Endothelial cell of umbilical vein (primary cell): Measurements from ENCODE around the gene GPD1. TPM values are rescaled to one million over a fixed set of nuclear protein-coding genes. Genes with fewer than 3 reads are reported as not detected.

Source experiments
- BruUV-seq: library from RNA; stranded (reverse); fragments of 400-500 nt; replicated peaks from 2 replicates; lab custom pipeline; 2021; lab: Mats Ljungman, UMichigan
- CTCF ChIA-PET: fragments of 300-600, 350-600 bp; sonication (Branson Sonifier 250); formaldehyde crosslinking; loops from one replicate; lab custom pipeline; 2021; ENCODE audit warnings: antibody characterized with exemption, inconsistent platforms; lab: Charles Lee
- POLR2A ChIA-PET: fragments of 300-600, 350-600 bp; sonication (Branson Sonifier 250); formaldehyde crosslinking; loops from one replicate; lab custom pipeline; 2021; ENCODE audit warnings: antibody characterized with exemption, inconsistent platforms; lab: Charles Lee
- DNase-seq: peaks from one replicate; pipeline ENCODE4 v3.0.0-alpha.2; 2011; ENCODE audit warnings: low read depth, low spot score
- FAIRE-seq: peaks from 2 replicates; lab custom pipeline; 2011; peaks lifted over from hg19 to GRCh38; lab: Jason Lieb, UNC
- H2AFZ ChIP-seq: 2 replicates; pipeline ENCODE4 v1.6.0; 2012; ENCODE audit warnings: low read depth, low read length, control low read depth, inconsistent platforms
- H3K27ac ChIP-seq: 2 replicates; pipeline ENCODE4 v1.5.1; 2011; ENCODE audit warnings: low read depth, mild to moderate bottlenecking, control low read depth, low read length, moderate library complexity; ENCODE audit not compliant: insufficient read depth
- H3K27me3 ChIP-seq, 2 experiments: 2 replicates each; pipeline versions ENCODE4 v1.6.0 to v1.6.1; 2011; ENCODE audit warnings: low read length in 2 of 2, mixed read lengths in 1 of 2; ENCODE audit not compliant: control insufficient read depth in 2 of 2, insufficient read depth in 2 of 2
- H3K36me3 ChIP-seq, 2 experiments: 2 replicates in 1 of 2; 3 replicates in 1 of 2; pipeline ENCODE4 v1.5.1; 2011; ENCODE audit warnings: low read length in 2 of 2, mild to moderate bottlenecking in 1 of 2, moderate library complexity in 1 of 2; ENCODE audit not compliant: control insufficient read depth in 2 of 2, insufficient read depth in 2 of 2; ENCODE audit errors: extremely low read depth in 1 of 2
- H3K4me1 ChIP-seq: 3 replicates; pipeline ENCODE4 v1.5.1; 2011; ENCODE audit warnings: mild to moderate bottlenecking, low read length; ENCODE audit not compliant: control insufficient read depth, insufficient read depth; ENCODE audit errors: extremely low read depth
- H3K4me2 ChIP-seq: 2 replicates; pipeline ENCODE4 v1.6.1; 2011; ENCODE audit warnings: low read length, control low read depth, mixed read lengths; ENCODE audit not compliant: insufficient read depth
- H3K4me3 ChIP-seq, 3 experiments: fragments of 200-600 bp in 1 of 3; sonication (generic), shearing (Covaris generic) in 1 of 3; replicated peaks in 1 of 3; 2 replicates each; pipeline ENCODE4 v1.5.1; 2011 to 2016; ENCODE audit warnings: control low read depth in 3 of 3, low read length in 3 of 3, mild to moderate bottlenecking in 2 of 3, inconsistent platforms in 1 of 3, low read depth in 1 of 3, moderate library complexity in 1 of 3; ENCODE audit not compliant: insufficient read depth in 1 of 3
- H3K79me2 ChIP-seq: 2 replicates; pipeline ENCODE4 v1.6.0; 2012; ENCODE audit warnings: low read length, inconsistent platforms; ENCODE audit not compliant: control insufficient read depth, insufficient read depth
- H3K9ac ChIP-seq: replicated peaks from 2 replicates; pipeline ENCODE3; 2011; ENCODE audit warnings: low read length, control low read depth; ENCODE audit not compliant: insufficient read depth; ENCODE audit errors: extremely low read depth
- H3K9me1 ChIP-seq: replicated peaks from 3 replicates; pipeline ENCODE4 v1.6.0; 2011; ENCODE audit warnings: mild to moderate bottlenecking, low read length; ENCODE audit not compliant: control insufficient read depth, insufficient read depth; ENCODE audit errors: extremely low read depth
- H3K9me3 ChIP-seq: replicated peaks from 2 replicates; pipeline ENCODE4 v1.5.1; 2012; ENCODE audit warnings: low read length, inconsistent platforms; ENCODE audit not compliant: control insufficient read depth, insufficient read depth
- H4K20me1 ChIP-seq: replicated peaks from 2 replicates; pipeline ENCODE3; 2011; ENCODE audit warnings: mild to moderate bottlenecking, low read length; ENCODE audit not compliant: control insufficient read depth, insufficient read depth; ENCODE audit errors: extremely low read depth
- EZH2 ChIP-seq: IDR thresholded peaks from 2 replicates; pipeline ENCODE4 v1.6.1; 2012; ENCODE audit warnings: borderline replicate concordance, low read depth, mild to moderate bottlenecking, moderate library complexity, low read length, inconsistent platforms; ENCODE audit not compliant: severe bottlenecking
- FOS ChIP-seq: IDR thresholded peaks from 2 replicates; pipeline ENCODE4 v1.6.1; 2011; ENCODE audit warnings: mild to moderate bottlenecking, low read length, moderate library complexity, borderline replicate concordance; ENCODE audit not compliant: insufficient read depth
- GATA2 ChIP-seq: IDR thresholded peaks from 2 replicates; pipeline ENCODE4 v1.7.0; 2011; ENCODE audit warnings: low read depth, mild to moderate bottlenecking, moderate library complexity, mixed read lengths, low read length; ENCODE audit not compliant: insufficient read length, insufficient read depth
- JUN ChIP-seq: IDR thresholded peaks from 2 replicates; pipeline ENCODE4 v1.6.1; 2011; ENCODE audit warnings: borderline replicate concordance, low read depth; ENCODE audit not compliant: insufficient read length, insufficient read depth
- MYC ChIP-seq: IDR thresholded peaks from one replicate; pipeline ENCODE4 v1.6.1; 2011; ENCODE audit warnings: mild to moderate bottlenecking, low read depth, low read length
- POLR2A ChIP-seq: IDR thresholded peaks from 2 replicates; pipeline ENCODE4 v1.6.1; 2012; ENCODE audit warnings: low read depth, mild to moderate bottlenecking, control low read depth, low read length
- POLR2AphosphoS5 ChIP-seq: IDR thresholded peaks from 2 replicates; pipeline ENCODE4 v1.6.1; 2012; ENCODE audit warnings: low read depth, mild to moderate bottlenecking, control low read depth, low read length, moderate library complexity; ENCODE audit not compliant: insufficient read depth
- dilution Hi-C: fragments of 300-500 bp; cut with MboI; formaldehyde crosslinking; loops from one replicate; pipeline ENCODE4 v1.15.0; 2019; ENCODE audit warnings: low sequenced_read_pairs; ENCODE audit not compliant: extremely low pct_ligation_motif_present
- intact Hi-C: fragments of 100-400 bp; cut with micrococcal nuclease; formaldehyde crosslinking; loops from one replicate; pipeline ENCODE4 v1.10.0; 2022
- polyA plus RNA-seq, 4 experiments: library from polyadenylated mRNA; depleted of rRNA in 3 of 4; stranded (reverse) in 3 of 4; unstranded in 1 of 4; fragments of >200 nt; gene quantifications; 2 replicates each; pipeline versions ENCODE4 v1.2.1 to v1.2.3, GENCODE V29; 2011 to 2012; ENCODE audit warnings: missing spikeins in 1 of 4
- total RNA-seq: library from RNA; stranded (reverse); gene quantifications from 2 replicates; pipeline ENCODE4 v1.2.3, GENCODE V29; 2021
- TF ChIP-seq, protein P1 (sequence below), 2 donors: IDR thresholded peaks; 1 replicate in 1 of 2; 2 replicates in 1 of 2; pipeline ENCODE4 v1.5.1; 2011; ENCODE audit warnings: low read length in 2 of 2, mild to moderate bottlenecking in 2 of 2, moderate library complexity in 2 of 2, control low read depth in 1 of 2, inconsistent platforms in 1 of 2, low read depth in 1 of 2; ENCODE audit not compliant: insufficient read depth in 1 of 2; ENCODE audit errors: extremely low read depth in 1 of 2
- TF ChIP-seq, protein P2 (sequence below): IDR thresholded peaks from 2 replicates; pipeline ENCODE4 v1.6.1; 2011; ENCODE audit not compliant: insufficient read depth, insufficient read length

The GPD1 gene
- total and polyA plus RNA-seq, 2 donors (not counting 3 experiments of a cell fraction or from before 2014, with no cell fraction given): 0.07 TPM; not detected in 1

DNA sequence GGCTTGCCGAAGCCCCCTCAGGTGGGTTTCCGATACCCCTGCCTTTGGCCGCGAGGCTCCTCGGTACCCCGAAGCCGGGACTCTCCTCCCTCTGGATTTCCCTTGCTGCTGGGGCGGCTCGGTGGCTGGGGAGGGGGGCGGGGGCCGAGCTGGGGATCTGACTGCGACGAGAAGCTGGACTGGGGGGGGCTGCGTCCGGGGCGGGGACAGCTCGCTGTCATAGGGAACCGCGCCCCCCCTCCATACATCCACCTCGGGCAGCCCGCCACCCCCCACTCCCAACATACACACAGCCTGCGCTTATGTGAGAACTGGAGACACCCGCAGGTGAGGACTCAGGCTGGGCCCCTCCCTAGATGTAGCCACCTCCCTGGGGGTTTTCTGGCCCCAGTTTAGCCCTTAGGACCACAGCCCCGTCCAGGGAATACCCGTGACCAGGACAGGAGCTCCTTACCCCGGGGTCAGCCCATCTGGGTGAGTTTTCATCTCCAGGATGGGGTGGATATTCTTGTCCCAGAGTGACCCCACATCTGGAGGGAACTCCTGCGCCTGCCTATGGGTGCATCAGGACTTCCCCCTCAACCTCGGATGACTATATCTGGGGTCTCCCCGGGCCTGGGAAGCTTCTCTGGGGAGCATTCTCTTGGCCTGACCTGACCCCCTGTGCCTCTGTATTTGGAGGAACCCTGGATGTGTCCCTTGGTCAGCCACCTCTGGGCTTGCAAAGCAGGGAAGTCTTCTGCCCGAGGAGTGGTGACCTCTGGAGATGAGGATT, 45.7 kb upstream of the GPD1 start:
- peaks cover 5% of the 10 kb centered on the region for H3K4me1 ChIP-seq
- no peak for DNase-seq
- H3K9me3 ChIP-seq: no peaks in the 10 kb centered on the region
- intact Hi-C loops (loop anchor here (1.0 to 2.0 kb wide), 2 partner anchors 191 to 281 kb away; no protein-coding TSS in a partner anchor), dilution Hi-C loops (loop anchor here (25.0 kb wide), 1 partner anchor 96 kb away; the partner anchor contains the start of genes AQP2, AQP5 and AQP6)
- no peaks in the 10 kb centered on the region for H3K79me2 ChIP-seq
- no peak overlapping the region for H3K9ac ChIP-seq
- CTCF ChIA-PET: interaction anchor here (0.9 to 7.7 kb wide), 5 partner anchors 13 to 89 kb away, joined by 3 to 168 read pairs (median 3); partner anchors contain the start of gene AQP6
- H3K27ac ChIP-seq: no peak overlapping the region
- no TSS peak for BruUV-seq
- no peak for FAIRE-seq
- no peak overlapping the region for H3K4me2 ChIP-seq
- no peaks in the 10 kb centered on the region for H4K20me1 ChIP-seq
- TF ChIP-seq JUN: no peak
- TF ChIP-seq MYC: no peak
- TF ChIP-seq POLR2A: no peak
- TF ChIP-seq FOS: no peak
- TF ChIP-seq POLR2AphosphoS5: no peak
- TF ChIP-seq, protein P1, sequence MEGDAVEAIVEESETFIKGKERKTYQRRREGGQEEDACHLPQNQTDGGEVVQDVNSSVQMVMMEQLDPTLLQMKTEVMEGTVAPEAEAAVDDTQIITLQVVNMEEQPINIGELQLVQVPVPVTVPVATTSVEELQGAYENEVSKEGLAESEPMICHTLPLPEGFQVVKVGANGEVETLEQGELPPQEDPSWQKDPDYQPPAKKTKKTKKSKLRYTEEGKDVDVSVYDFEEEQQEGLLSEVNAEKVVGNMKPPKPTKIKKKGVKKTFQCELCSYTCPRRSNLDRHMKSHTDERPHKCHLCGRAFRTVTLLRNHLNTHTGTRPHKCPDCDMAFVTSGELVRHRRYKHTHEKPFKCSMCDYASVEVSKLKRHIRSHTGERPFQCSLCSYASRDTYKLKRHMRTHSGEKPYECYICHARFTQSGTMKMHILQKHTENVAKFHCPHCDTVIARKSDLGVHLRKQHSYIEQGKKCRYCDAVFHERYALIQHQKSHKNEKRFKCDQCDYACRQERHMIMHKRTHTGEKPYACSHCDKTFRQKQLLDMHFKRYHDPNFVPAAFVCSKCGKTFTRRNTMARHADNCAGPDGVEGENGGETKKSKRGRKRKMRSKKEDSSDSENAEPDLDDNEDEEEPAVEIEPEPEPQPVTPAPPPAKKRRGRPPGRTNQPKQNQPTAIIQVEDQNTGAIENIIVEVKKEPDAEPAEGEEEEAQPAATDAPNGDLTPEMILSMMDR (IDR thresholded peaks at IDR 0.05; ENCODE audit: extremely low read depth in 1 of 2, insufficient read depth in 1 of 2, low read depth in 1 of 2, low read length in 2 of 2): no peak
- TF ChIP-seq GATA2: no peak
- TF ChIP-seq, protein P2, sequence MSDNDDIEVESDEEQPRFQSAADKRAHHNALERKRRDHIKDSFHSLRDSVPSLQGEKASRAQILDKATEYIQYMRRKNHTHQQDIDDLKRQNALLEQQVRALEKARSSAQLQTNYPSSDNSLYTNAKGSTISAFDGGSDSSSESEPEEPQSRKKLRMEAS: no peak
- TF ChIP-seq EZH2: no peak
- H3K27me3 ChIP-seq: peaks cover 43 to 53% of the 10 kb centered on the region in 2 experiments
- POLR2A ChIA-PET: interaction anchor here (0.5 kb wide), 1 partner anchor 84 kb away, joined by 3 read pairs; no protein-coding TSS in a partner anchor
- peak overlapping the region; percentile 17 for H2AFZ ChIP-seq
- no peaks in the 10 kb centered on the region for H3K9me1 ChIP-seq
- H3K36me3 ChIP-seq: no peaks in the 10 kb centered on the region
- H3K4me3 ChIP-seq: peak overlapping the region in 2 of 3 experiments; percentile 12 to 52
